DMS79 treated with DMSO at 0.1 percent for 48 hours (cell line): Measurements from ENCODE around the gene SRSF2.
"Not testable (repeated sequence)": the region's sequence is repeated elsewhere in the genome, so short reads cannot be mapped to it uniquely, and the experiment has no call there.

Experiments
- DNase-seq: peaks from one replicate; lab custom pipeline; 2025; lab: John Stamatoyannopoulos, UW

SRSF2 gene

GRCh38 chr17:76738468-76738850, 1.3 kb upstream of the SRSF2 start:
- peak; percentile 15 for DNase-seq

- peak; percentile 80 for DNase-seq
These were observed 741 bp upstream of the SRSF2 start, which contains the start of gene MFSD11 for GRCh38 chr17:76737676-76738467. Gene MFSD11, plus strand, starts transcription at chr17:76738119. Its CDS starts 234 bp downstream, at chr17:76738353.

GRCh38 chr17:76736349-76737081, 616 bp downstream of the SRSF2 start:
- peak; percentile 13 for DNase-seq

GRCh38 chr17:76735586-76736348, 1.4 kb downstream of the SRSF2 start:
- DNase-seq: no peak

- DNase-seq: no peak
These were observed 2.1 kb downstream of the SRSF2 start for GRCh38 chr17:76735006-76735405.

- DNase-seq: no peak
These were observed 2.9 kb downstream of the SRSF2 start for GRCh38 chr17:76734080-76734840.

- DNase-seq: no peak
These were observed 3.5 kb downstream of the SRSF2 start for GRCh38 chr17:76733618-76733957.

- no peak for DNase-seq
These were observed 4.2 kb downstream of the SRSF2 start for GRCh38 chr17:76732734-76733617.

GRCh38 chr17:76731800-76732733, 5.1 kb downstream of the SRSF2 start:
- DNase-seq: not testable (repeated sequence)

- peak; percentile 7 for DNase-seq
These were observed 9.2 kb downstream of the SRSF2 start for GRCh38 chr17:76727745-76728456.

- peak; percentile 26 for DNase-seq
These were observed 10.1 kb downstream of the SRSF2 start, which contains the start of gene METTL23 for GRCh38 chr17:76726776-76727718. Gene METTL23, plus strand, starts transcription at chr17:76726839. Its CDS starts 2,872 bp downstream, at chr17:76729711.

GRCh38 chr17:76726231-76726775, 10.8 kb downstream of the SRSF2 start, which contains the start of gene JMJD6:
Gene JMJD6, minus strand, starts transcription at chr17:76726606. Its CDS starts 131 bp downstream, at chr17:76726475.
- peak; percentile 88 for DNase-seq

GRCh38 chr17:76725580-76726230, 11.4 kb downstream of the SRSF2 start:
- no peak for DNase-seq

- DNase-seq: no peak
These were observed 13.3 kb downstream of the SRSF2 start for GRCh38 chr17:76723812-76724211.

GRCh38 chr17:76722977-76723376, 14.2 kb downstream of the SRSF2 start:
- not testable (repeated sequence) for DNase-seq

GRCh38 chr17:76722279-76722678, 14.9 kb downstream of the SRSF2 start:
- DNase-seq: no peak

GRCh38 chr17:76721463-76721862, 15.7 kb downstream of the SRSF2 start:
- no peak for DNase-seq
